Uterine smooth muscle cell (primary cell): ENCODE results near the gene MBNL3. TPM values are rescaled to one million over a fixed set of nuclear protein-coding genes. Genes with fewer than 3 reads are reported as not detected.

Experiments used
- total RNA-seq: library from RNA; depleted of rRNA; stranded (reverse); fragments of >200 nt; gene quantifications from 2 replicates; pipeline ENCODE4 v1.2.3, GENCODE V29; 2014

MBNL3 gene, protein sequence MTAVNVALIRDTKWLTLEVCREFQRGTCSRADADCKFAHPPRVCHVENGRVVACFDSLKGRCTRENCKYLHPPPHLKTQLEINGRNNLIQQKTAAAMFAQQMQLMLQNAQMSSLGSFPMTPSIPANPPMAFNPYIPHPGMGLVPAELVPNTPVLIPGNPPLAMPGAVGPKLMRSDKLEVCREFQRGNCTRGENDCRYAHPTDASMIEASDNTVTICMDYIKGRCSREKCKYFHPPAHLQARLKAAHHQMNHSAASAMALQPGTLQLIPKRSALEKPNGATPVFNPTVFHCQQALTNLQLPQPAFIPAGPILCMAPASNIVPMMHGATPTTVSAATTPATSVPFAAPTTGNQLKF
- total RNA-seq, result 1.5 and 3.5 TPM in 2 replicates

DNA sequence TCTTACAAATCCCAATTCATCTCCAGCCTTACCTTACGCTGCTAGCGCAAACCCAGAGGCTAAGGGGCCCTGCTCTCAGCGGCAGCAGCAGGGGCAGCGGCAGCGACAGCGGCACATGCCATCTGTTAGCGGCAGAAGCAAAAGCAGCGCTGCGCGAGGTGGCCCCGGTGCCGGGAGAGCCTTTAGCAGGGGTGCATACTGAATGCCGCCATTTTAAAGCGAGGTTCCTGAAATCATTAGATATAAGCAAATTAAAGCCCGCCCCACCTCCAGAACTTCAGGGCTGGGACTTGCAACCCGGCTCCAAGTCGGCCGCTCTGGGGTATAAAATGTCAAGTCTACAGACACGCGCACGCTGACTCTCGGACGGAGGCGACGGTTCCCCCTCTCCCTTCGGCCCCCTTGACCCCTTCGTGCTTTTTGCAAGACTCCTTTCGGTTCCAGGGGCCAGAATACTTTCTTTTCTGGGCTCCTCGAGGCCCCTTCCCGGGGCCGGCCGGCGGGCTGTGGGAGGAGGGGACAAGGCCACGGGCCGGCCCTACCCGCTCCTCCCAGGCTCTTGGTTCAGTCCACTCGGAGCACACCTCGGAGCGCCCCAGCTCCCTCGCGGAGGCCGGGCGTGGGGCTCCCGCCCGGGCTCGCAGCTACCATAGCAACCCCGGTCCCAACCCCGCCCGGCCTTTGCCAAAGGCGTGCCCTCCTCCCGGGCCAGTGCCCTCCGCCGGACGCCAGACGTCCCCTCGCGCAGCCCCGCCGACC lies at the start of gene MBNL3:
Gene MBNL3 (minus strand): TSS at position 220 of the 759 bp plus-strand sequence. CDS start 49,427 bp downstream, outside the sequence.

